HG03064 (cell line): ENCODE data around the gene C11orf58.

Source experiments
- ATAC-seq: cut with Tn5 transposase; IDR thresholded peaks from one replicate; pipeline ENCODE4 v1.9.1; 2021; ENCODE audit warnings: low read depth; ENCODE audit not compliant: unreplicated experiment

The C11orf58 gene

DNA sequence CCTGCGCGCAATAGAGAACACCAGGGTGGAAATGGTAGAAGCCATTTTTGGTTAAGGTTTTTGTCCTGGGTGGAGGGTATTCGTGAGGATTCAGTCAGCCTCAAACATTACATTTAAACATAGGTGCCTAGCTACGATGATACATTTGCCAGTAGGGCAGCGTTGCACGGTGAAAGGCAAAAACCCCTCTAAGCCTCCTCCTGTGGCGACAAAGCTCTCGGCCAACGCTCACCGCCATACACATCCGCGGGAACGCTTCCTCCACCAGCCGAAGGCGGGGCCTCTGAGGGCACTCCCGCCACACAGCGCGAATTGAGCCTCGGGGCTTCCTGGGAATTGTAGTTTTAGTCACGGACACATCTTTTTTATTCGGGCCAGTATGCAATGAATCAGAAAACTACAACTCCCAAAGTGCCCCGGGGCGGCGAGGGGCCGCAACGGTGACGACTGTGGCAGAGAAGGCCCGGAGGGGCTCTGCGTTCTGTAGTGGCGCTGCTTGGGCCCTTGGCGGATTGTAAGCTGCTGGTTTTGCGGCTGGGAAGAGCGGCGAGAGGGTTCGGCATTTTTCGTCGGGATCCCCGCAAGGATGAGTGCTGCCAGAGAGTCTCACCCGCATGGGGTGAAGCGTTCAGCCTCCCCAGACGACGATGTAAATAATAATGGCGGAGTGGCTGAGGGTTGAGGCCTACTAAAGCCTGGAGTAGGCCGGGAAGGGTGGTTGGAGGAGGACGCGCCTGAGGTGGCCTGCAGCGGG, at the start of gene C11orf58:
Gene C11orf58, plus strand, starts transcription at position 455 of the 754 bp plus-strand sequence. Its CDS starts 132 bp downstream, at position 587.
- ATAC-seq: peak; percentile 99

GRCh38 chr11:16690086-16690485, 48.4 kb upstream of the C11orf58 start:
- no peak for ATAC-seq

DNA sequence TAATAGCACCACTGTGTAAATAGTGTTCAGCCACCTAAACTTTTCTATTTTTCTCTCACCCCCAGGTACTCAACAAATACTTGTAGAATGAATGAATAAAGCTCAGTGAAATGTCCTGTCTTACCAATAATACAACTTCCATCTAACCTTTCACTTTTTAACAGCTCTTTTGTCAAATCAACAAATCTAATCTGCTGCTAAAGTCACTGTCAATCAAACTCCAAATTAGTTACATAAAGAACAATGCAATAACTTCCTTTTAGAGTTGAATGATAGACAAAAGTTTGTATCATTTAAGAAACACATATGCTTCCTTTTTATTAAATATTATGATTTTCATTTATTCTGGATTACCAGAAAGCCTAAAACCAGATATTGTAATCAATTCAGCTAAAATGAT, 34.7 kb upstream of the C11orf58 start:
- no peak for ATAC-seq

DNA sequence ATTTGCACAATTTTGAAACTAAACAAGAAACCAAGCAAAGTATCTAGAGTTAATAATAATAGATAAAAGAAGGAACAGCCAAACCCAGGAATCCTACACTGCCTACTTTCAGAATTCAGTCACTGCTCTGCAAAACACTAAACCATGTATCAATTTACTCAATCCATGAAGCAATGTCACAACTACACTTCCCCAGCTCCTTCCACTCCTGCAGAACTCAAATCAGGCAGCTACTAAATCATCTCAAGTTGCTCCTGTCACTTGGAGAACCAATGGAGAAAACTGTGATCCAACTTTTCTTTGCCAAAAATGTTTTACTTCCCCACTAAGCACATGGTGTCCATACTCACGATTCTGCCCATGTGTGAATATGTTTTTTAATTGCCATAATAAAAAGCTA, 24.9 kb upstream of the C11orf58 start:
- no peak for ATAC-seq

DNA sequence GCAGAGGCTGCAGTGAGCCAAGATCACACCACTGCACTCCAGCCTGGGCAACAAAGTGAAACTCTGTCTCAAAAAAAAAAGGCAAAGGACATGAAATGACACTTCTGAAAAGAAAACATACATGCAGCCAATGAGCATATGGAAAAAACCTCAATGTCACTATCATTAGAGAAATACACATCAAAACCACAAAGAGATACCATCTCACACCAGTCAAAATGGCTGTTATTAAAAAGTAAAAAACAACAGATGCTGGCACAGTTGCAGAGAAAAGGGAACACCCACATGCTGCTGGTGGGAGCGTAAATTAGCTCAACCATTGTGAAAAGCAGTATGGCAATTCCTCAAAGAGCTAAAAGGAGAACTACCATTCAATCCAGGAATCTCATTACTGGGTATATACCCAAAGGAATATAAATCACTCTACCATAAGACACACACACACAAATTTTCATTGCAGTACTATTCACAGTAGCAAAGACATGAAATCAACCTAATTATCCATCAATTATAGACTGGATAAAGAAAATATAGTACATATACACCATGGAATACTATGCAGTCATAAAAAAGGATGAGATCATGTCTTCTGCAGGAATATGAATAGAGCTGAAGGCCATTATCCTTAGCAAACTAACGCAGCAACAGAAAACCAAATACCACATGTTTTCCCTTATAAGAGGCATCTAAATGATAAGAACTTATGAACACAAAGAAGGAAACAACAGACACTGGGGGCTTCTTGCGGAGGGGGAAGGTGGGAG, 15.7 kb upstream of the C11orf58 start:
- ATAC-seq: no peak

DNA sequence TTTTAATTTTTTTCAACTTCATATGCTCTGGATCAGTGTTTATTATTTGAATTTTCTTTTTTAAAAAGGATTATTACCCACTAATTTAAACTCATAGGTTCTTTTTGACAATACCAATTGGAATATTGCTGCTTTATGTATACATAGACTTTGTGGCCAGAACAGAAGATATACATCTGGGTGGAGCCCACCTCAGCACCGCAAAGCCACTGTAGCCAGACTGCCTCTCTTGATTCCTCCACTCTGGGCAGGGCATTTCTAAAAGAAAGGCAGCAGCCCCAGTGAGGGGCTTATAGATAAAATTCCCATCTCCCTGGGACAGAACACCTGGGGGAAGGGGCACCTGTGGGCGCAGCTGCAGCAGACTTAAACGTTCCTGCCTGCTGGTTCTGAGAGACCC, 10.6 kb upstream of the C11orf58 start:
- ATAC-seq: no peak

- peak; percentile 4 for ATAC-seq
Measured at GRCh38 chr11:16737818-16738192, 642 bp upstream of the C11orf58 start.

- no peak for ATAC-seq
Measured at GRCh38 chr11:16738947-16739815, 734 bp downstream of the C11orf58 start.

DNA sequence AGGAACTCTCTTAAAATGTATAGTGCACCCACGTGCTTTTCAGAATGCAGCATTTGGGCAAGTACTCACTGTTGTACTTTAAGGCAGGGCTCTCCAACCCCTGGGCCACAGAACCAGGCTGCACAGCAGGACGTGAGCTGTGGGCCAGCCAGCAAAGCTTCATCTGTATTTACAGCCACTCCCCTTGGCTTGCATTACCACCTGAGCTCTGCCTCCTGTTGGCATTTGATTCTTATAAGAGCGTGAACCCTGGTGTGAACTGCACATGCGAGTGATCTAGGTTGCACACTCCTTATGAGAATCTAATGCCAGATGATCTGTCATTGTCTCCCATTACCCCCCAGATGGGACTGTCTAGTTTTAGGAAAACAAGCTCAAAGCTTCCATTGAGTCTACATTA, 3.0 kb downstream of the C11orf58 start:
- no peak for ATAC-seq

DNA sequence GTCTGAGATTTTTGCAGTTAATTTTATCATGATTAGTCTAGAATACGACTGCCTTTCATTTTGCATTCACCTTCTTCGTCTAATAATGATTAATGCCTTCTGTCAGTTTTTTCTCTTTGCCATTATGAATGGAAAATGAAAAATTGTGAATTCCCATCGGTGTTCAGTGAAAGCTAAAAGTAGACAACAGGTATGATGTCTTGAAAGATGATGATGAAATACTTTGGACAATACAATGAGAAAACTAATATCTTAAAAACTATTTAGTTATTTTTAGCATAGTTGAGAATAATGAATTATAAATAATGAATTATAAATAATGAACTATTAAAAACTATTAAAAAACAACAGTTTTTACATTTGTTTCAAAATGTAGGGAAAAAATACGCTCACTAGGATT, 5.0 kb downstream of the C11orf58 start:
- no peak for ATAC-seq

- no peak for ATAC-seq
Measured at GRCh38 chr11:16744128-16744725, 5.8 kb downstream of the C11orf58 start.

DNA sequence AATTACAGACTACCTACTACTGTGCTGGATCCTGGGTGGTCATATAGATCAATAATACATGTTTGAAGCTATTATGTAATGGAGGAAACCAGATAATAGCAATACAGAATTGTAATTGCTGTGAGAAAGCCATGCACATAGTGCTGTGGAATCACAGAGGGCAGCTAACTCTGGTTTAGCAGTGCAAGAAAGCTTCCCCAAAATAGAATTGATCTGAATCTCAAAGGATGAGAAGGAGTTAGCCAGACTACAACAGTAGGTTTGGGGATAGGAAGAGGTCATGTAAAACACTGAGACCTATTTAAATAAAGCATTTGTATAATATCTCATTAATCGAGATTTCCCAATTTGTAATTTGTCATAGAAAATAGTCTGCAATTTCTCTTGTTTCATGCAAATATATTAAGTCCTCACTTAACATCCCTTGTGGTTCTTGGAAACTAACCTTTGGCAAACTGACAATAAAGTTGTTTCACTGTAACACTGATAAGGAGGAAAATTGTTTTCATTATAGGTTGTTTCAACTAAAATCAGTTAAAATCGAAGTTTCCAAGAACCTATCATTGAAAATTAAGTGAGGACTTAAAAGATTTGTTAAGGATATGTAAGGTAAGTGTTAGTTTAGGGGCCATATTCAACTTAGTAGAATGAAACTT, 7.6 kb downstream of the C11orf58 start:
- ATAC-seq: no peak

GRCh38 chr11:16749092-16749491, 10.6 kb downstream of the C11orf58 start:
- ATAC-seq: no peak

DNA sequence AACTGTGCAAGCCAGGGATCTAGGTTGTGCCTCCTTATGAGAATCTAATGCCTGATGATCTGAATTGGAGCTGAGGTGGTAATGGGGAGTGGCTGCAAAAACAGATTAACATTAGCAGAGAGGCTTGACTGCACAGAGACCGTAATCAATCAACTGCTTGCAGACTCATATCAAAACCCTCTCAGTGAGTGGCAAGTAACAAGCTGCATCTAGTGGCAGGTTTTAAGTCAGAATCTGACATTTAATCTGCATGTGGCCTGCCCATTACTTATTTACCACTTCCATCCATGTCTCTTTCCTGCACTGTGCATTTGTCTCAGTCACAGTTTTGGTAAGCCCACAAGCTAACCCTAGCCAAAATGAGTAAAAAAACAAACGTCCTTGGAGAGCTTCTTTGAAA, 11.2 kb downstream of the C11orf58 start:
- no peak for ATAC-seq

DNA sequence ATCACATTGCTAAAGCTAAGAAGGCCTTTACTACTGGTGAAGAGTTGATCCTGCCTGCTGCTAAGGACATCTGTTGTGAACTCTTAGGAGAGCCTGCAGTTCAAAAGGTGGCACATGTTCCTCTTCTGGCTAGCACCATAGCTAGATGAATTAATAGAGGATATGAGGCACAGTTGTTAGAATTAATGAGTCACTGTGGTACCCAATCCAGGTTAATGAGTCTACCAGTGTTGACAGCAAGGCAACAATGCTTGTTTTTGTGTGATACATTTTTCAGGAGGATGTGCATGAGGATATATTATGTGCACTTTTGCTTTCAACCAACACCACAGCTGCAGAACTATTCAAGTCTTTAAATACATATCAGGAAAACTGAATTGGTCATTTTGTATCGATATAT, 12.0 kb downstream of the C11orf58 start:
- no peak for ATAC-seq

GRCh38 chr11:16758382-16759024, 20.1 kb downstream of the C11orf58 start:
- ATAC-seq: no peak

GRCh38 chr11:16759857-16760508, 21.5 kb downstream of the C11orf58 start:
- ATAC-seq: no peak

GRCh38 chr11:16763746-16764145, 25.3 kb downstream of the C11orf58 start:
- no peak for ATAC-seq

GRCh38 chr11:16764888-16765287, 26.4 kb downstream of the C11orf58 start:
- no peak for ATAC-seq
